Measurements from ENCODE around the gene SELENOW.

- TF ChIP-seq SMC3 (IDR thresholded peaks at IDR 0.05; ENCODE audit: low read depth, low read length): no peak
- TF ChIP-seq, protein P1, sequence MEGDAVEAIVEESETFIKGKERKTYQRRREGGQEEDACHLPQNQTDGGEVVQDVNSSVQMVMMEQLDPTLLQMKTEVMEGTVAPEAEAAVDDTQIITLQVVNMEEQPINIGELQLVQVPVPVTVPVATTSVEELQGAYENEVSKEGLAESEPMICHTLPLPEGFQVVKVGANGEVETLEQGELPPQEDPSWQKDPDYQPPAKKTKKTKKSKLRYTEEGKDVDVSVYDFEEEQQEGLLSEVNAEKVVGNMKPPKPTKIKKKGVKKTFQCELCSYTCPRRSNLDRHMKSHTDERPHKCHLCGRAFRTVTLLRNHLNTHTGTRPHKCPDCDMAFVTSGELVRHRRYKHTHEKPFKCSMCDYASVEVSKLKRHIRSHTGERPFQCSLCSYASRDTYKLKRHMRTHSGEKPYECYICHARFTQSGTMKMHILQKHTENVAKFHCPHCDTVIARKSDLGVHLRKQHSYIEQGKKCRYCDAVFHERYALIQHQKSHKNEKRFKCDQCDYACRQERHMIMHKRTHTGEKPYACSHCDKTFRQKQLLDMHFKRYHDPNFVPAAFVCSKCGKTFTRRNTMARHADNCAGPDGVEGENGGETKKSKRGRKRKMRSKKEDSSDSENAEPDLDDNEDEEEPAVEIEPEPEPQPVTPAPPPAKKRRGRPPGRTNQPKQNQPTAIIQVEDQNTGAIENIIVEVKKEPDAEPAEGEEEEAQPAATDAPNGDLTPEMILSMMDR (conservative IDR thresholded peaks at IDR 0.05; ENCODE audit: low read depth, low read length): no peak
- no peak for TF ChIP-seq MAFK (IDR thresholded peaks at IDR 0.05; ENCODE audit: low read depth, low read length)
These were observed 8.1 kb downstream of the SELENOW start for GRCh38 chr19:47786566-47786965.

Measured in IMR-90 (cell line).